ENCODE results near the gene DIS3L2.
"Not testable (repeated sequence)": the region's sequence is repeated elsewhere in the genome, so short reads cannot be mapped to it uniquely, and the experiment has no call there.

Gene DIS3L2

DNA sequence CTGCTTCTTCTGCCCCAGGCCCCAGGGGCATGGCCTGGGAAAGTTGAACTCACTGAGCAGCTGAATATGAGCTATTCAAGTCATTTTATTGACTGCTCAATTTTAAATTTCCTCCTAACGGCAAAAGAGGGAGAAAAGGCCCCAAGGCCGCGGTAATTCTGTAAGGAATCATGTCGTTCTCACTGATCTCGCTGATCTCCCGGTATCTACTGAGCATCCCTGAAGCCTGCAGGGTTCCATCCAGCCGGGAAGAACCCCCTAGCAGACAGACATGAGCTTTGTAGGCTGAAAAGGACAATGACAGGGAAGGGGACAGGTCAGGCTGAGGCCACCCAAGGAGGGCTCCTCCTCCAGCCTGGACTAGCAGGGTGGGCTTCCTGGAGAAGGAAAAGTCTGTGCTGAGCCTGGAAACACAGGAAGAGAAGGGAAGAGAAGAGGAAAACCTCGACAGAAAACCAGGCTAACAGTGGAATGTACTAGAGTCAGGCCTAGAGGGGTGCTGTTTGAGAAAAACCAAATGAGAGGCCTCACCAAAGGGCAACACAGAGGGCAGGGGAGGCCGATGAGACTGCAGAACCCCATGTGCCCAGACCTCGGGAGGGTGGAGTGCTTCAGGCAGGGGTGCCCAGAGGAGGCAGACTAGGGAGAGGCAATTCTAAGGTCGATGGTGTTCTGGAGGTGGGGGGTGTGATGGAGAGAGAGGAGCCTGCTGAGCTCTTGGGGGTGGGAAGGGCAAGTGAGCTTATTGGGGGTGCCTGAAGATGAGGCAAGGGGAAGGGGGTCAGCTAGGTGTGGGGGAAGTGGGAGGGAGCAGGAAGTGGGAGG, 32.4 kb upstream of the DIS3L2 start:
- no peak for DNase-seq (ENCODE audit: low spot score)

DNA sequence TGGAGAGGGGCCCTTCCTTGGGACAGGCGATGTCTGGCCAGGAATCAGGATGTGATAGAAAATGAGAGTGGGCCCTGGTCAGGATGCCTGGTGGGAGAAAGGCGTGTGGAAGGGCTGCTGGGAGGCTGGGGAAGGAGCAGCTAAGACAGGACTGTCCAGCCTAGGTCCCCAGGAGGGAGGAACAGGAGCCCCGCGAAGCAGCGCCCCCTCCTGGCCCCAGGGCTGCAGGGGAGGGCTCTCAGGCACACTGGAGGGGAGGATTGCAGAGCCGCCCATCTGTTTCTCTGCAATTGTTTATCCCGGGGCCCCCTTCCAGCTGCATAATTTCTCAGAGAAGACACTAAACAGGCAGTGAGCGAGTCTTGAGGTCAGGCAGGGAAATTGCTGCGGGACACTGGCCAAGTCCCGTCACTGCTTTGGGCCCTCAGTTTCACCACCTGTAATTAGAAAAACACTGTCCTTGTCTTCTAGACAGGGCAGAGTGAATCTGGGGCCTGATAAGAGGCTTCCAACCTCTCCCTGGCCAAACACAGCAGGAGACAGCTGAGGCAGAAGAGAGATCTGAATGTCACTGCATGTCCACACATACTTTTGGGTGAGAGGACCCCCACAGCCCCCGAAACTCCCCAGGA, 31.4 kb upstream of the DIS3L2 start:
- DNase-seq (ENCODE audit: low spot score): no peak

DNA sequence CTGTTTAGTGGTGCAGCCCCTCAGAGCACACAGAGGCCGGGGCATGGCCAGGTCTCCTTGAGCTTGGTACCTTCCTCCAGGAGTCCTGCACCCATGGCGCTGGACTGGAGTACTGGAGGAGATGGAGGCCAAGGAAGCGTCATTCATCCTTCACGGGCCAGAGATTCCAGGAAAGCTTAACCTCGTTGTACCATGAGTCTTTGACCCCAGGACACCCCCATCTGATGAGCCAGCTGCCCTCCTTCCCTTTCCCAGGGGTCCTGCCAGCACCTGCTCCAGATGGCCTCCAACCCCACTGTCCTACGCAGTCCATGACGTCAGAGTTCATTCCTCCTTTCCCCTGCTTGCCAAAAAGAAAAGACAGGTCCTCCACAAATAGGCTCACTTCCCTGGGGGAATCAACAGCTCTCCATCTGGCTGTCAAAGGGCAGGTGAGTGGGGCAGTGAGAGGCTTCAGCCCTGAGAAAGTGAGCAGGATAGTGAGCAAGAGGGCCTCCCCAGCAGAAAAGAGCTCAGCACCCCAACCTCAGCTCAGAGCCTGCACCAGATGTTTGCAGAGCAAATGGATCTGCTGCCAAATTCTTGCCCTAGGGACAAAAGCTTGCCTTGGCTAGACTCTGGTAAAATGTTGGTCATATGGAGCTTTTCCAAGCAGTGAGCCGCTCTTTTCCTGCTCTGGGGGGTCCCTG, 30.8 kb upstream of the DIS3L2 start:
- no peak for DNase-seq (ENCODE audit: low spot score)

DNA sequence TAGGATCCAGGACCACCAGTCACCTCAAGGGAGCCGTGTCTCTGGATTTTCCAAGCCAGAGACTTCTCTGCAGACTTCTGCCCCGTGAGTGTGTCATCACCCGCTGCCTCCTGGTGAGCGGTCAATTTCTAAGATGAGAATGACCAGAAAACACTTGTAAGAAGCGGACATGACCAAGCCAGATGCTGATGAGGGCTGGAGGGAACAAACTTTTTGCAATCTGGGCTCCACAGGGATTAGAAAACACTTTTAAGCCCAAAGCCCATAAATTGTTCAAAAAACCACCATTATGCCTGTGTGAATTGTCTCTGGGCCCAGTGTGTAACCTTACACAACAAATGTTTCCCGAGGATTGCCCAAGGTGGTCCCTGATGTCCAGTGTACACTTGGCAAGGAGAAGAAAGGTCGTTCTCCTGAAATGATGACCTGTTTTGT, 30.0 kb upstream of the DIS3L2 start:
- DNase-seq (ENCODE audit: low spot score): no peak

DNA sequence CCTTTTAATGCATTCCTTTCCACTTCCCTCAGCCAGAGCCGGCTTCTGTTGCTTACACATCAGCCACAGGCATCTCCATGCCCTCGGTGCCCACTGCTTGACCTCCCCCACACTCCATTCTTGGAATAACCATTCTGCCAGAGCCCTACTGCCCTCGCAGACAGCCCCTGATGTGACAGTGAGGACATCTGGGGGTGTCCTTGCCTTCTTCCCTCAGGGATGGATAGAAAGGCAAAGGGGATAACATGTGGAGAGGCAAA, 28.9 kb upstream of the DIS3L2 start:
- no peak for DNase-seq (ENCODE audit: low spot score)

DNA sequence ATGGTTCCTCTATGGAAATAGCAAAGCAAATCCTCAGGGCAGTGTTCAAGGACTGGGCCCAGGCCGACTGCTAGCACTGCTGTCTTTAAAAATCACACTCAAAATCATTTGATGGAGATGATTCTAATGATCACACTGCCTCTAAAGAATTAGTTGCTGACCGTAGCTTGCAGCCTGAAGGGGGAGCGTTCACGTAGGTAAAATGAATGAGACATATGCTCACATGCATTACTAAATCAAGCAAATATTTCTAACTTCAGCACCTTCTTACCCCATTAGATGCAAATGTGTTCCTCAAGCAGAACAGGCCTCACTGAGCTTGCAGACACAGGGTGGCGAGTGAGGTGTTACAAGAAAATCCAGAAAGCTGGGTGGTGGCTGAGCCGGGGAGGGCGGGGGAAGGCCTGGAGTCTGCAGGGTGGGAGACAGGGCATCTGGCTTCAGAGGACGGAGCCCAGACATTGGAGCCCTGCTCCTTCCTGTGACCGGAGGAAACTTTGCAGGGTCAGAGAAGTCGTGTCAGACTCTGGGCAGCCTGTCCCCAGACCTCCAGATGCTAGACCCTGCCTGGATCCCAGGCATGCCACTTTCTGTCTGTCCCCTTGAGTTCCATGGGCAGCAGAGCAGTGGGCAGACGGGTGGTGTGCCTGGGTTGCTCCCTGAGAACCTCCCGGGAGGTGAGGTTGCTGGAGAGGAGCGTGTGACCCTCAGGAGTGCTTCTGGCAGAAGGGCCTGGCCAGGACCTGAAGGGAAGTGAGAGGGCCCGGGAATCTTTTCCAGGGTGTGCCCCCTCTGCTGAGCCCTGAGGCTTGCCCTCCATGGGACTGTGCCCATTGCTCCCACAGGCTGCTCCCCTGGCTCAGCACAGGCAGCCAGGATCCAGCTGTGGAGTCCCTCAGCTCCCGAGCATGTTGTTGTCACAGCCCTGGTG, 28.3 kb upstream of the DIS3L2 start:
- DNase-seq (ENCODE audit: low spot score): no peak

DNA sequence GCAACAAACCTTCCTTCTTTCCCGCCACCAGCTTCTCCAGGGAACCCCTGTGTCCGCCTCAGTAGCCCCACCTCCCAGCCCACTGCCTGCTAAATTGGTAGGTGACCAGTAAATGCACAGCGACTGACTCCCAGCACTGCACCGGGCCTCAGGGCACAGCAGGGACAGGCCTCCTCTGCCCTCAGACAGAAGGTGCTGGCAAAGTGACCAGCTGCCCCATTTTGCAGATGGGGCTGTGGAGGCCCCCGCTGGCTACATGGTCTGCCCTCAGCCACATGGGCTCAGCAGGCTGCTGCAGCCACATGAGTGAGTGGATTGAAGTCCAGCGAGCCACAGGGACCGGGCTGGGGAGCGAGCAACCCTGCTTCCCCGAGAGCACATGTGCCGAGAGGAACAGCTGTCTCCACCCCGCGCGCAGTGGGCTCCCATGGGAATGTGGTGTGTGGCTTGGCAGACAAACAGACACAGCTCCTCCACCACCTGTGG, 27.6 kb upstream of the DIS3L2 start:
- no peak for DNase-seq (ENCODE audit: low spot score)

DNA sequence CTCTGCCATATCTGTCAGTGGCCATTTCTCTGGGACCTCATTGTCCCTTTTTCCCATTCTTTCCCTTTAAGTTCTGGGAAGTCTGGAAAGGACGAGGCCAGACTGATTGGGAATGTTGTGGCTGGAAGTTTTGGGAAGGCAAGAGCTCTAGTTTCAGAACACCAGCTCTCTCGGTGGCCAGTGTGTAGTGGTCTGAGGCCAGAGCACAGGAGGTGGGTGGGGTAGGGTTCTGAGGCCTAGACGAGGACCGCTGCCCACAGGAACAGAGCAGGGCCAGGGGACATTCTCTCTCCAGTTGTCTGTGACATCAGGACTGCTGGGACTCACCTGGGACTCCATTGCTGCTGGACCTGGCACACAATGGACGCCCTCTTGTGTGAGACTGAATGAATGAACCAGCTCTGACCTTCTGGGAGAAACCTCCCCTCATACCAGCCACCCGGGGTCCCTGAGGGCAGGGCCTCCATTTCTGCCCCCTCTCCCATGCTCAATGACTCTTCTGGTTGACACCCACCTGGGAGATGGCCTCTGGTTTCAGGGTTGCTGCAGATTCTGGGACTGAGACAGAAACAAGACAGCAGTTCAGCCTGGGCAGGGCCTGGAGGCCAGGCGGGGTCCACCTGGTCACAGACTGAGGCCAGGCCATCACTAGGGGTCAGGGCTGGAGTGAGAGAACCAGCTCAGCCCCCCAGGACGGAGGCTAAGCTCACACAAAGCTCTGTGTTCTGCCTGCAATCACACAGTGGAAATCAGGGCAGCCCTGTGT, 26.9 kb upstream of the DIS3L2 start:
- no peak for DNase-seq (ENCODE audit: low spot score)

DNA sequence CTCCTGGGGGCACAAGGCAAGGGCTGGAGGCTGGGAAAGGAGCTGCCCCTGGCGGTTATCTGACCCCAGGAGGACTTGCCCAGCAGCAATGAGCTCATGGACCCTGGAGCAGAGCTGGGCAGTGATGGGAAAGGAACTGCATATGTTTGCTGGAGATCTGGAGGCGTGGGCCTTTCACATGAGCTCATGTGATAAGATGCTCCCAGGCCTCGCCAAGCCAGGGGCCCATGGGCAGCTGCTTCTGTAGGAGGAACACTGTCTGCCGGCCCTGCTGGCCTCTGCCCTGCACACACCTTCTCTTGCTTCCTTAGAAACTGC, 26.3 kb upstream of the DIS3L2 start:
- DNase-seq (ENCODE audit: low spot score): no peak

DNA sequence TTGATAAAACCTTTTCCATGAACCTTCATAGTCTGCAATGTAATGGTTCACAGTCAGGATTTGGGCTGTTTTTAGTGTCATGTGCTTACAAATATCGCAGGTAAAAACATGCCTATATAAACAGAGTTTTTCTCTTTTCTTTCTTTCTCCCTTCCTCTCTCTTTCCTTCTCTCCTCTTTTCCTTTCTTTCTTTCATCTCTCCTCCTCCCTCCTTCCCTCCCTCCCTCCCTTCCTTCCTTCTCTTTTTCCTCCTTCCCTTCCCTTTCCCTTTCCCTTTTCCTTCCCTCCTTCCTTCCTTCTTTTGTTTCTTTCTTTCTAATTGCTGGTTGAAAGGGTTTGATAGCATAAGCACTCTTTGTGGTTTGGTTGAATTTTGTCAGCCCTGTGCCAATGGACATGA, 25.7 kb upstream of the DIS3L2 start:
- no peak for DNase-seq (ENCODE audit: low spot score)

DNA sequence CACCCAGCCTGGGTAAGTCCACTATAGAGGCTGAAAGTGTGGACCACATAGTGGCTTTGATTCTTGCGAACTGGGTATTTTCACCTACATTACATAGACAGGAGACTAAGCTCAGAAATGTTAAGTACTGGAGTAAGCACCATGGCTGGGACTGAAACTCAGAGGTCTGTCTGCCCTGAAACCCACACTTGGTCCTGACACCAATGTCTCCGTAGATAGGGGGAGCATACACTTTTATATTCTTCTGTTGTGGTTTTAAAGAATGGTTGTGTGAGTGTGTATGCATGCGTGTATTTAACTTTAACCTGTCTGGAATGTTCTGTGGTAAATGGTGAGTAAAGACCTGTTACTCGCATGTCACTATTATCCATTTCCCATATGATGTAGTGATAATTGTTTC, 25.0 kb upstream of the DIS3L2 start:
- no peak for DNase-seq (ENCODE audit: low spot score)

DNA sequence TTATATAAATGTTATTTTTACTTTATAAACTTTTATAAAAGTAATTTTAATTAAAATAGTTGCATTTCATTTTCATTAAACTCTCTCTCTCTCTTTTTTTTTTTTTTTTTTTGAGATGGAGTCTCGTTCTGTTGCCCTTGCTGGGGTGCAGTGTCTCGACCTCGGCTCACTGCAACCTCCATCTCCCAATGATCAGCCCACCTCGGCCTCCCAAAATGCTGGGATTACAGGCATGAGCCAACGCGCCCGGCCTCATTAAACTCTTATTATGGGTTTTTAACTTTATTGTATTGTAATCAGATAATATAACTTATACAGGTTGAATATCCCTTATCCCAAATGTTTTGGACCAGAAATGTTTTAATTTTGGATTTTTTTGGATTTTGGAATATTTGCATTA, 24.5 kb upstream of the DIS3L2 start:
- no peak for DNase-seq (ENCODE audit: low spot score)

DNA sequence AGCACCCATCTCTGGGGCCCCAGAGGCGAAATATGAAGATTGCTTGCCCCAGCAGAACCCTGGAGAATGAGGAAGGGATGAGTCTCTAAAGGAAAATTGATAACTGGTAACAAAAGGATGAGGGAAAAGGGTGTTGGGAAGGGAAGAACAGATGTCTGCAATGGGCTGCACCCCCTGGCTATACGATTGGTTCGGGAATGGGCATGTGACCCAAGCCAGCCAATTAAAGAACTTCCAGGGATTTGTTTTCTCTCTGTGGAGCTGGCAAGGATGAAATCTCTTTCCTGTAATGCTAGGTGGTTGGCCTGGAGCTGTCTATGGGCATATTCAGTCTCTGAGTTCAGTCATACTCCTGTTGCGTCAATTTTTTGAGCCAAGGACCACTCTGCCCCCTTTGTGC, 22.5 kb upstream of the DIS3L2 start:
- DNase-seq (ENCODE audit: low spot score): no peak

DNA sequence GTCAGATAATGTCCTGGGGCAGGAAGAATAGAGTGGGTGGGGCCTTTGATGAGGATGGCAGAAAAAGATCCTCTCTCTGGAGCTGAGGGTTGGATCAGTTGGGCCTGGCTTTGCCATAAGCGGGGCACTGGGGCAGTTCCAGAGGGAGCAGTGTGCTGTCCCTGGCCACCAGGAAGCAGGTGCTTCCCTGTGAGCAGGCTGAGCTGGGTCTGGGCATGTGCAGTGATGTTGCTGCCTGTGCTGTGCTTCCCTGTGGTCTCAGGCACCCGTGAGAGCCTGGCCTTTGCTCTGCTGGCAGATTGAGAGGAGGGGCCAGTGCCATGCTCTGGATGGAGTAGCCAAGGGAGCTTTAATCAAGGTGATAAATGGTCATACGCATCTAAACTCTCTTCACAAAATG, 20.7 kb upstream of the DIS3L2 start:
- no peak for DNase-seq (ENCODE audit: low spot score)

DNA sequence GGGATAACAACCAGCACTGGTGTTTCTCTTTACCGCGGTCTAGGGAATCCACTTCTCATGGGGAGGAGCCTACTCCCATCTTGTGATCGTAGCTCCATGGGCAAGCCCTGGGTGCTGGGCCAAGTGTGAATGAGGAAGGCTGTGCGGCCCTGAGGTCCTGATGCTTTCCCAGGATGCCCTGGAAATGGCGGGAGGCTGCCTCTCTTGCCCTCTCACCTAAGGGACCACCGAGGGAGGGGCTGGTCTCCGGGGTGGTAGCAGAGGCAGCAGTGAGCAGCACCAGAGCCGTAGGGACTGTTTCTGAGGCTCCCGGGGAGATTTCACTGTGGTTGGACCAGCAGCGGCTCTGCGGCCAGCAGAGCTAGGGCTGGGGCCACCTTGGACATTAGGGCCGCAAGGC, 19.8 kb upstream of the DIS3L2 start:
- DNase-seq (ENCODE audit: low spot score): no peak

DNA sequence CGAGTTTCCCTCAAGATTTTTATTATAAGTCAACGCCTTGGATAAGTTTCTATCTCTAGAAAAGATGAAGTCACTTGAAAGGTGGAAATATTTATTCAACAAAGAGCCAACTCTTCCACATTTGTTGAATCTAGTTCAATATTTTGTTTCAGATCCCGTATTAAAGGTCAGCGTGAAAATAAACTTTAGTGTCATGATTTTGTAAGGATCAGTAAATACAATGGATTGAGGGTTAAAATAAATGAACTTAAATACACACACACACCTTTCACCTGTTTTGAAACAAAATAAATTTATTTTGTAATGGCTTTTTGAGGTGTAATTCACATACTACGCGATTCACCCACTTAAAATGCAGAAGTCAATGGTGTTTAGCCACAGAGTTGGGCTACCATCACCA, 19.3 kb upstream of the DIS3L2 start:
- DNase-seq (ENCODE audit: low spot score): no peak

DNA sequence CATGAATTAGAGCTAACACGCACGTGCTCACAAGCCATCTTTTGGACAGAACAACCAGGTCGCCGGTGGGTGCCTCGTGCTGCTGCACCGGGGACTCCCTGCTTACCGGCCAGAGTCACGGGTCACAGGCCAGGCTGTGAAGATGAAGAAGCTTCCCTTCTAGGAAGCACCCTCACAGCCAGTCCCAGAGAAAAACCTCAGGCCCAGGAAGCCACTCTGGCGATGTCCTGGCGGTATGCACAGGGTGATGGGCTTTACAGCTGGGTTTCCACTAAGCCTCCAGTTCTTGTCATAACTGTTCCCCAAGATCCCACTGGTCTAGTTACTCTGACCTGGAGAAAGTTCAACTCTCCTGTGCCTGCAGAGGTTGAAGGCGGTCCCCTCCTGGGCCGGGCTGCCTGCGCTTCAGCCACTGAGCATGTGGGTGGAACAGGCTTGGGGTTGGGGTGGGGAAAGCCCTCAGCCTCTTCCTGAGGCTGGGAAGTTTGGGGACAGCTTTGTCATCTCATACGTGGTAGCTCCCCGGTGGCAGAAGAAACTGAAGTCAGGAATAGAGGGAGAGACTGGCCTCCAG, 15.2 kb upstream of the DIS3L2 start:
- DNase-seq (ENCODE audit: low spot score): no peak

DNA sequence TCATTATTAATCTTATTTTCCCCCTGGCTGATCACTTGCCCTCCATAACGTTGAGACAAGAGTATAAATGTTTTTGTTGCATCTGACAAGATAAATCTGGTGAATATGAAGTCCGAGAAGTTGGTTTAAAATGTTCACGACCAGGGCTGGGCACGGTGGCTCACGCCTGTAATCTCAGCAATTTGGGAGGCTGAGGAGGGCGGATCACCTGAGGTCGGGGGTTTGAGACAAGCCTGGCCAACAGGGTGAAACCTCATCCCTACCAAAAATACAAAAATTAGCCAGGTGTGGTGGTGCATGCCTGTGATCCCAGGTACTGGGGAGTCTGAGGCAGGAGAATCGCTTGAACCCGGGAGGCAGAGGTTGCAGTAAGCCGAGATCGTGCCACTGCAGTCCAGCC, 14.4 kb upstream of the DIS3L2 start:
- DNase-seq (ENCODE audit: low spot score): not testable (repeated sequence)

DNA sequence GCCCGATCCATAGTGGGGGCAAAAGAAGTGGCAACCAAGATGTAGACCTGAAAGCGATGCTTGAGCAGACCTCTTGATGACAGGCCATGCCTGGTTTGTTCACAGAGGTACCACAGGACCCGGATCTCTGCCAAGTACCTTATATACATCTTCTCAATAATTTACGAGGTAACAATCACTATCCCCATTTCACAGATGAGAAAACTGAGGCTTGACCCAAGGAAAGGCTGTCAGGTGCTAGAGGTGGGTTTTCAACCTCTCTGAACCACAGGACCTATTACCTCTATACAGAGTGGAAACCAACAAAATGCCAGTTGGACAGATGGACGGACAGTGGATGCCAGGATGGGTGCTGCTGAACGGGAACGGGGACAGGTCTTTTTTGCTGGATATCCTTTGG, 13.8 kb upstream of the DIS3L2 start:
- DNase-seq (ENCODE audit: low spot score): no peak

DNA sequence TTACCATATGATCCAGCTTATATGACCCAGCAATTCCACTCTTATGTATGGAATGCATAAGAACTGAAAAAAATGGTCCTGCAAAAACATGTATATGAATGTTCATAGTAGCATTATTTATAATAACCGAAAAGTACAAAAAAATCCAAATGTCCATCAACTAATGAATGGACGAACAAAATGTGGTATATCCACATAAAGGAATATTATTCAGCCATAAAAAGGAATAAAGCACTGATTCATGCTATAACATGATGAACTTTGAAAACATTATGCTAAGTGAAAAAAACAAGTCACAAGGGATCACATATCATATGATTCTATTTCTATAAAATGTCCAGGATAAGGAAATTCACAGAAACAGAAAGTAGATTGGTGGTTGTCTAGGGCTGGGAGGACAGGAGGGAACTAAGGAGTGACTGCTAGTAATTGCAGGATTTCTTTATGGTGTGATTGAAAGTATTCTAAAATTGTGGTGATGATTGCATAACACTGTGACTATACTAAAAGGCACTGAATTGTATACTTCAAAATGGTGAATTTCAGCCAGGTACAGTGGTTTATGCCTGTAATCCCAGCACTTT, 10.0 kb upstream of the DIS3L2 start:
- DNase-seq (ENCODE audit: low spot score): no peak
